HEK293T (cell line): Measurements from ENCODE around the gene PRG3.

Source experiments
- CTCF ChIA-PET: fragments of 350-600 bp; formaldehyde crosslinking; extraction: SDS; loops from one replicate; lab custom pipeline; 2021; ENCODE audit warnings: antibody characterized with exemption, inconsistent platforms; lab: Yijun Ruan, JAX
- POLR2A ChIA-PET: fragments of 350-600 bp; formaldehyde crosslinking; extraction: SDS; loops from one replicate; lab custom pipeline; 2020; ENCODE audit warnings: antibody characterized with exemption, inconsistent platforms; lab: Yijun Ruan, JAX
- DNase-seq: peaks from one replicate; pipeline ENCODE4 v3.0.0; 2012; ENCODE audit warnings: mixed read lengths; ENCODE audit errors: extremely low spot score
- ARNT ChIP-seq: fragments of 450-650 bp; IDR thresholded peaks from 2 replicates; pipeline ENCODE4 v1.6.1; 2017; ENCODE audit warnings: mild to moderate bottlenecking
- BHLHE40 ChIP-seq: fragments of 450-650 bp; IDR thresholded peaks from 2 replicates; pipeline ENCODE4 v1.6.1; 2016; ENCODE audit warnings: mild to moderate bottlenecking, moderate library complexity, borderline replicate concordance
- CTBP1 ChIP-seq: fragments of 450-650 bp; IDR thresholded peaks from 2 replicates; pipeline ENCODE4 v1.6.1; 2016; ENCODE audit warnings: borderline replicate concordance
- ELF4 ChIP-seq: fragments of 450-650 bp; IDR thresholded peaks from 2 replicates; pipeline ENCODE4 v1.6.1; 2017; ENCODE audit warnings: antibody characterized with exemption
- FOXA1 ChIP-seq: fragments of 450-650 bp; IDR thresholded peaks from 2 replicates; pipeline ENCODE4 v1.6.1; 2016; ENCODE audit warnings: mild to moderate bottlenecking
- FOXK2 ChIP-seq: fragments of 450-650 bp; IDR thresholded peaks from 2 replicates; pipeline ENCODE4 v1.6.1; 2016; ENCODE audit warnings: mild to moderate bottlenecking
- FOXM1 ChIP-seq: fragments of 450-650 bp; IDR thresholded peaks from 2 replicates; pipeline ENCODE4 v1.6.1; 2017; ENCODE audit warnings: mild to moderate bottlenecking, borderline replicate concordance
- HDGF ChIP-seq: fragments of 450-650 bp; IDR thresholded peaks from 2 replicates; pipeline ENCODE4 v1.6.1; 2017; ENCODE audit warnings: antibody characterized with exemption, borderline replicate concordance
- L3MBTL2 ChIP-seq: fragments of 450-650 bp; conservative IDR thresholded peaks from 2 replicates; pipeline ENCODE4 v1.6.1; 2016; ENCODE audit warnings: mild to moderate bottlenecking
- LEF1 ChIP-seq: fragments of 450-650 bp; IDR thresholded peaks from 2 replicates; pipeline ENCODE4 v1.6.1; 2017; ENCODE audit warnings: mild to moderate bottlenecking, borderline replicate concordance
- NFRKB ChIP-seq: fragments of 450-650 bp; IDR thresholded peaks from 2 replicates; pipeline ENCODE4 v1.6.1; 2016; ENCODE audit warnings: mild to moderate bottlenecking, moderate library complexity
- SP1 ChIP-seq: fragments of 450-650 bp; IDR thresholded peaks from 2 replicates; pipeline ENCODE4 v1.6.1; 2017
- SUZ12 ChIP-seq: fragments of 450-650 bp; IDR thresholded peaks from 2 replicates; pipeline ENCODE4 v1.6.1; 2016; ENCODE audit warnings: mild to moderate bottlenecking
- TARDBP ChIP-seq: fragments of 450-650 bp; IDR thresholded peaks from 2 replicates; pipeline ENCODE4 v1.6.1; 2016
- ZNF384 ChIP-seq: fragments of 450-650 bp; IDR thresholded peaks from 2 replicates; pipeline ENCODE4 v1.6.1; 2016
- TF ChIP-seq, protein P1 (sequence below): fragments of 450-650 bp; IDR thresholded peaks from 2 replicates; pipeline ENCODE4 v1.6.1; 2016

PRG3 gene

DNA sequence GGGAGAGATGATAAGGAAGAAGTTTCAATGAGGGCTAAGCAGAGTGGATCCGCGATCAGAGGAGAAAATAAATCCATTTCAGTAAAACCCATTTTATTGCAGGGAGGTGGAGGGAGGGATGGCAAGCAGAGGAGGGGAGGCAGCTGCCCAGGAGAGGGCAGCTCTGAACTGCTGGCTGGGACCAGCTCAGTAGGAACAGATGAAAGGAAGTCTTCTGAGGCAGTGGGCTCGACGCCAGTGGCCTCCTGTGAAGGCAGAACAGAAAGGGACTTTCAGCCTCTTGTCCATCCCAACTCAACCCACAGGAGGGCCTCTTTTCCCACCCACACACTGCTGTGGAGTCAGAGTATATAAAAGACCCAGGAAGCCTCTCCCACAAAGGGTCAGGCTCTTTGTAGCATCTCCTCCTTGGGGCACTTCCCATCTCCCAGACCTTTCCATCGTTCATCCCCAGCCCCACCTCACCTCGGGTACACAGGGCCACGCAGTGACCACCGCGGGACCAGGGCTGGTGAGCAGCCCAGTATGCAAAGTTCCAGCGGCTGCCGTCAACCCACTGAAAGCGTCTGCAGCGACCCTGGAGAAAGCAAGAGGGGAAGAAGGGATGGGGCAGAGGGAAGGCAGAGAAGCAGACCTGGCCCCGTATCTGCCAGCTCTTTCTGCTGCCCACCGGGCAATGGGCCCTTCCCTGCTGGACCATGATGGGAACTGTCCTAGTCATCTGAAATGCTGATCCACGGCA is 6.5 kb upstream of the PRG3 start:
- no peak for TF ChIP-seq BHLHE40
- TF ChIP-seq LEF1, result no peak
- no peak for TF ChIP-seq L3MBTL2
- no peak for TF ChIP-seq FOXK2
- TF ChIP-seq ELF4, result no peak
- TF ChIP-seq TARDBP, result no peak
- TF ChIP-seq, protein P1, sequence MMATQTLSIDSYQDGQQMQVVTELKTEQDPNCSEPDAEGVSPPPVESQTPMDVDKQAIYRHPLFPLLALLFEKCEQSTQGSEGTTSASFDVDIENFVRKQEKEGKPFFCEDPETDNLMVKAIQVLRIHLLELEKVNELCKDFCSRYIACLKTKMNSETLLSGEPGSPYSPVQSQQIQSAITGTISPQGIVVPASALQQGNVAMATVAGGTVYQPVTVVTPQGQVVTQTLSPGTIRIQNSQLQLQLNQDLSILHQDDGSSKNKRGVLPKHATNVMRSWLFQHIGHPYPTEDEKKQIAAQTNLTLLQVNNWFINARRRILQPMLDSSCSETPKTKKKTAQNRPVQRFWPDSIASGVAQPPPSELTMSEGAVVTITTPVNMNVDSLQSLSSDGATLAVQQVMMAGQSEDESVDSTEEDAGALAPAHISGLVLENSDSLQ, result no peak
- no peak for TF ChIP-seq ARNT
- TF ChIP-seq SP1, result no peak
- no peak for TF ChIP-seq CTBP1
- no peak for TF ChIP-seq NFRKB
- TF ChIP-seq ZNF384, result no peak
- TF ChIP-seq SUZ12, result no peak
- no peak for TF ChIP-seq FOXM1
- TF ChIP-seq HDGF, result no peak
- POLR2A ChIA-PET, result no interaction called here
- CTCF ChIA-PET, result interaction anchor here (0.6 kb wide), 1 partner anchor 194 kb away, joined by 3 read pairs; no protein-coding TSS in a partner anchor
- DNase-seq, result no peak

DNA sequence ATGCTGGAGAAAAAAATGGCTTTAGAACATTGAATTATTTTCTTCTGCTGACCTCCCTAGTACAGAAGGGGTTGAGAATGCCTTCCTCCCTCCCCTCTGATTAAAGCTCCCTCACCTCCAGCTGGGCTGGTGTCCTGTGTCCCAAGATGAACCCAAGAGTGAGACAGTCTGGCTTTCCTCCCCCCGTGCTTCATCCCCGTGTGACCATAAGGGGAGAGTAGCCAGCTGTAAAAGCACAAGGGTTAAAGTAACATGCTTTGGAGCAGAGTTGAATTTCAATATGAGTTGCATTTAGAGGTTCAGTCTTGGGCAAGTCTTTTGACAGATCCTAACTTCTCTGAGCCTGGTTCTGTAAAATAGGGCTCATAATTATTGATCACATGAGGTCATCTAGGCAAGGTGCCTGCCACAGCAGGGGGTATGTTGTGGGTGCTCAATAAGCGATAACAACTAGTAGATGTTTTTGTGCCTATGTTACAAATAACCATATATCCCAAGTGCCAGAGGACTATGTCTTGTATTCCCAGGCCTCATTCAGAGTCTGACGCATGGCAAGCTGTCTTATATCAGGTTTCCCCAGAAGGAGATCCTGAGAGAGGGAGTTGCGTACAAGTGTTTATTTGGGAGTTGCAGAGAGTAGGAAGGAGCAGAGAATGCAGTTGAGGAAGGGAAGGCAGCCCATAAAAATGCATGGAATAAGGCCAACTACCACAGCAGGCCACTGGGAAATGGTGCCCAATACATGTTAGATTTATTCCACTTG is 5.4 kb upstream of the PRG3 start:
- DNase-seq, result no peak
- ChIA-PET POLR2A (no interaction called here), CTCF (no interaction called here)
- TF ChIP-seq SP1 (no peak), TARDBP (no peak), SUZ12 (no peak), NFRKB (no peak), L3MBTL2 (no peak), FOXK2 (no peak), FOXM1 (no peak)

DNA sequence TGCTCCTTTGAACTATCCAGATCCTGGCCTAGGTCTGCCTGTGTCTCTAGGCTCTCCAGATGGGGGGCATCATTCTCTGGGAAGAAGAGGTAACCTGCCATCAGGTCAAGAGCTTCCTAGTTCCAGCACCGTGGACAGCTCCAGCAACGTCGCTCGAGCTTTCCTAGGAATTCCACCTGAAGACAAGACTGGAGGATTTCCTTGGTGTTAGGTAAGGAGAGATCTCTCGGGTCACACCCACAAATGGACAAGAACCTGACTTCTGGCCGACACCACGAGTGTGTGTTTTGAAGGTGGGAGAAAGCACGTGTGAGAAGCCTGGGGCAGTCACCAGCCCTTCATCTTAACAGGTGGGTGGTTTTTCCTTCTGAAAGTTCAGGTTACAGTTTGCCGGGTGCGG is 1.2 kb downstream of the PRG3 start:
- peak; percentile 26 for DNase-seq
- POLR2A ChIA-PET, result no interaction called here
- TF ChIP-seq L3MBTL2, result no peak
- TF ChIP-seq CTBP1, result no peak
- TF ChIP-seq SUZ12, result no peak
- CTCF ChIA-PET, result interaction anchor here (0.5 kb wide), 1 partner anchor 141 kb away, joined by 4 read pairs; no protein-coding TSS in a partner anchor

DNA sequence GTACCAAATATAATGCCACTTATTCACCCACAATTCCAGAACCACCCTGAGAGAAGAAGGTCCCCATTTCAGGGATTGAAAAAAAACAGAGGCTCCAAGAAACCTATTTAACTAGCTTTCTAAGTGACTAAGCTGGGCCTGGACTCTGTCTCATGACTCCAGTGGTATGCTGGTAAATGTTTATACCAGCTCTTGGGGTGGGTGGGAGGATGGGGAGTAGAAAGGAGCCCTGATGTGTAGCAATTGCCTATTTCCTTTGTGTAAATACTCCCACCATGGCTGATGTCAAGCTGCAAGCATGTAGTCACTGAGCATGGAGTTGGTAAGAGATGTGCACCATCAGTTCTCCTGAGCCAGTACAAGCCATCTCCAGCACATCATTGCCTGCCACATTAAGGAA is 2.8 kb downstream of the PRG3 start:
- TF ChIP-seq SUZ12 (no peak), CTBP1 (no peak), SP1 (no peak), ZNF384 (no peak), FOXK2 (no peak), HDGF (no peak), NFRKB (no peak), TARDBP (no peak), FOXM1 (no peak), ELF4 (no peak), BHLHE40 (no peak), L3MBTL2 (no peak), FOXA1 (no peak), ARNT (no peak)
- TF ChIP-seq, protein P1, result no peak
- POLR2A ChIA-PET, result no interaction called here
- no peak for DNase-seq
- CTCF ChIA-PET, result no interaction called here

DNA sequence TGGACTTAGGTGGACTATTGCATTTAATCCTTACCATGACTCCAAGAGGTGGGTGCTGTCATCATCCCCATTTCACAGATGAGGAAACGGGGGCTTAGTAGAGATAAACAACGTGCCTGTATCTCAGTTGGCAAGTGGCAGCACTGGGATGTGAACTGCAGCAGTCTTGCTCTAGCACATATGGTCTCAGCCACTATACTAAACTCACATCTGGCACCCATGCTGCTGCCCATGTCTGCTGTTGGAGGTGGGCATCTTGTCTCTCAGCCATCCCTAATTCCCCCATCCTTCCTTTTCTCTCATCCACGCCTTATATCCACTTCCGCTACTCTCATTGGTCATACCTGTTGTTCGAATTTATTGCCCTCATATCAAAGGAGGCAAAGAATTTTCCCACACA is 3.8 kb downstream of the PRG3 start:
- CTCF ChIA-PET, result no interaction called here

More for the DNA sequence above, 3.8 kb downstream of the PRG3 start:
- POLR2A ChIA-PET, result no interaction called here
- DNase-seq, result no peak
- TF ChIP-seq ZNF384 (no peak), LEF1 (no peak), TARDBP (no peak), L3MBTL2 (no peak), CTBP1 (no peak), NFRKB (no peak), BHLHE40 (no peak), ELF4 (no peak), FOXA1 (no peak), FOXM1 (no peak), FOXK2 (no peak), SP1 (no peak), SUZ12 (no peak), HDGF (no peak), ARNT (no peak)
- TF ChIP-seq, protein P1, result no peak
